Measurements from ENCODE around the gene DCAF4.

GRCh38 chr14:72878746-72879145, 47.5 kb upstream of the DCAF4 start:
- TF ChIP-seq CTCF (IDR thresholded peaks at IDR 0.05): no peak
- no peak for TF ChIP-seq POLR2A (IDR thresholded peaks at IDR 0.05)
